ENCODE results near the gene CLEC2L.

The CLEC2L gene

DNA sequence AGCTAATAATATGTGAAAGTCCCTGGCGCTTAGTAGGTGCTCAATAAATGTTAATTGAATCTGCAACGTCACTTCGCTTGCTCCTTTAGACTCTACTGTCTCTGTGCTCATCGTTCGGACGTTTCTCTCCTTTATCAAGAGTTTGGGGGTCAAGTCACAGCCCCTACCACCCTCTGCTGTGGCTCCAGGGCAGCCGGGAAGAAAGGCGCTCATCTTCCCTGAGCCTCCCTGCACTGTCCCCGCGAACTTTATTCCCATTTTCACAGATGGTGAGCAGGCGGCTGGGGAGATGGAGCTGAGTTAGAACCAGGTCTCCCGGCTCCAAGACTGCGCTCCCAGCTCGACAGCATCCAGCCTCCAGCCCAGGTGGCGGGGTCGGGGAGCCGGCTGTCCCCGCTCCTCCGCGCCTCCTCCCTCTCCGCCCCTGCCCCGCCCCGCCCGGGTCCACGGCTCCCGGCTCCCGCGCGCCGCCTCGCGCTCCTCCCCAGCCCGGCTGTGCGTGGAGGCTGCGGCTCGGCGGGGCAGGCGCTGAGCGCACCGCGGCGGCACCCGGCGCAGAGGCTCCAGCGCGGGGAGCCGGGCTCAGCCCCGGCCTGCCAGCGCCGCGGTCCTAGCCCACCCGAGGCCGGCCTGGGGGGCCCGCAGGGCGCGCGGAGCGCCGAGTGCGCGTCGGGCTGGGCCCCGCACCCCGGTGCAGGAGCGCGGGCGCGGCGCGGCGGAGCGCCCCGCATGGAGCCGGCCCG lies at the start of gene CLEC2L:
CLEC2L (plus strand) TSS at position 487 of the 743 bp plus-strand sequence; CDS start at position 730, 243 bp downstream.
- Mint-ChIP-seq H3K9me3 (no peaks in the 10 kb centered on the region), H3K27ac (no peak within 1 kb of the TSS), H3K4me3 (peak within 1 kb of the TSS; percentile 44 to 65), H3K4me1 (peaks cover 16% of the 10 kb centered on the region), H3K27me3 (peaks cover 66% of the 10 kb centered on the region)
- DNase-seq, result no peak
- peak; percentile 54 for ATAC-seq

DNA sequence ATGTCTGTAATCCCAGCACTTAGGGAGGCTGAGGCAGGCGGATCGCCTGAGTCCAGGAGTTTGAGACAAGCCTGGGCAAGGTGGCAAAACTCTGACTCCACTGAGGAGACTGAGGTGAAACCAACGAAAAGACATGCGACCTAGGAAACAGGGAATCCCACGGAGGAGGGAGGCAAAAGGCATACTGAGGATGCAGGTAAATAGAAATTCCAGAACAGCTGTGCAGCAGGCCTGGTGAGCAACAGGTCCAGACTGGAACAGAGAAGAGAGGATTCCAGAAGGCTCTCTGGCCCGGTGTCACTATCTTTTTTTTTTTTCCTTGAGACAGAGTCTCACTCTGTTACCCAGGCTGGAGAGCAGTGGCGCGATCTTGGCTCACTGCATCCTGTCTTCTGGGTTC lies 47.3 kb upstream of the CLEC2L start:
- ATAC-seq, result no peak
- no peak for DNase-seq
- Mint-ChIP-seq H3K27me3 (peaks cover 14% of the 10 kb centered on the region), H3K27ac (no peak overlapping the region), H3K9me3 (peaks cover 5 to 8% of the 10 kb centered on the region in 2 donors), H3K4me3 (no peak overlapping the region), H3K4me1 (no peaks in the 10 kb centered on the region)

DNA sequence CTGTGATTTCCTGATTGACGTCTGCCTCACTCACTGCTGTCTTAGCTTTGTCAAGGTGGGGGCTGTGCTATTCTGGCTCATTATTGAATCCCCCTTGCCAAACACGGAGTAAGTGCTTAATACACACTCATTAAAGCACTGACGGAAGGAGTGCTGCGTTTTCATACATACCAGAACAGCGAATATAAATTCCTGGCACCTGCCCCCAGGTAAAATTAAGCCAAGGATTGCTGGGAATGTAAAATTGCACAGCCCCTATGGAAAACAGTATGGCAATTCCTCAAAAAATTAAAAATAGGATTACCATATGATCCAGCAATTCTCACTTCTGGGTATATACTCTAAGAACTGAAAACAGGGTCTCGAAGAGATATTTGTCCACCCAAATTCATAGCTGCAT lies 46.6 kb upstream of the CLEC2L start:
- Mint-ChIP-seq H3K9me3 (peaks cover 5 to 8% of the 10 kb centered on the region in 2 donors), H3K4me3 (no peak overlapping the region), H3K27ac (no peak overlapping the region), H3K27me3 (peaks cover 22% of the 10 kb centered on the region), H3K4me1 (no peaks in the 10 kb centered on the region)
- no peak for ATAC-seq
- DNase-seq, result no peak

DNA sequence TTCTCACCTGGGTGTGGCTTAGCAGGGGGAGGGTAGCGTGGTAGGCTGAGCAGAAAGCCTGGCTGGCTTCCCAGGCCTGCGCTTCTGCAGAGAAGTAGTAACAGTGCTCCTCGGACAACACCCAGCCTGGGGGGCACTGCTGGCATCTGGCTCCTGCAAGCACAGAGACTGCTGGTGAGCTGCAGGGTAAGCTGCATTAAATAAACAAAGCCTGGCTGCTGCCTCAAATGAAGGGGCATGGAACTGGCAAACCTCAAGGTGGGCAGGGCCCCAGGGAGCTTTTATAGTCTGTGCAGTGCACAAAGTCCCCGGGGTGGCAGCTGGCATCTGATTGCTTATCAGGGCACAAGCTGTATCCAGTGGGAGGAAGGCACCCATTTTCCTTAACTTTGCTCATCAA lies 43.9 kb upstream of the CLEC2L start:
- DNase-seq, result no peak
- Mint-ChIP-seq H3K4me1 (peaks cover 7% of the 10 kb centered on the region), H3K27ac (no peak overlapping the region), H3K9me3 (no peaks in the 10 kb centered on the region), H3K27me3 (peaks cover 42% of the 10 kb centered on the region), H3K4me3 (no peak overlapping the region)
- no peak for ATAC-seq

DNA sequence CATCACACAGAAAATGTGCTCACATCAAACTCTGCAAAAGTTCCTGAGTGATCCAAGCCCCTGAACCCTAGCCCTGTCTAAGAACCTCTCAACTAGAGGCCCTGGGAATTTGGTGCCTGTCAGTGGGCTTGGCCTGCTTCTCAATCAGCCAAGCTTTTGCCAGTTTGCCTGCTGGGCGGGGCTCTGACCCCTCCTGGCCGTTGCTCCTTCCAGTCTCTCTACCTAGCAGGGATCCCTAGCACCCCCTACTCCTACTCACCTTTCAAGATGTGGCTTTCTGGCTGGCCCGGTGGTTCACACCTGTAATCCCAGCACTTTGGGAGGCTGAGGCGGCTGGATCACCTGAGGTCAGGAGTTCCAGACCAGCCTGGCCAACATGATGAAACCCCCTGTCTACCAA lies 42.1 kb upstream of the CLEC2L start:
- H3K4me1 Mint-ChIP-seq, result peaks cover 7% of the 10 kb centered on the region
- no peak for ATAC-seq
- H3K27me3 Mint-ChIP-seq, result peaks cover 59% of the 10 kb centered on the region

DNA sequence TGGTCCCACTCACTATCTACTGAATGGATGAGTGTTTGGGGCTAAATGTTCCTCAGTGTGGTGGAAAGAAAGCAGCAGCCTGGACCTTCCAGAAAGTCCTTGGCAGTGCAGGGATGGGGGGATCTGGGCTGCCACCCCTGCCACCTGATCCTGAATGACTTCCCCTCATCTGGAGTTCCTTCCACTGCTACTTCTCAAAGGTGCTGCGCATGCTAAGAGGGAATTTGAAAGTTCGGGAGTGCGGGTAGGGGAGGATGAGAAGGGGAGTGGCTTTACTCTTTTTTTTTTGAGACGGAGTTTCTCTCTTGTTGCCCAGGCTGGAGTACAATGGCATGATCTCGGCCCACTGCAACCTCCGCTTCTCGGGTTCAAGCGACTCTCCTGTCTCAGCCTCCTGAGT lies 41.4 kb upstream of the CLEC2L start:
- Mint-ChIP-seq H3K27me3 (peaks cover 67% of the 10 kb centered on the region), H3K4me3 (peak overlapping the region; percentile 50 to 57), H3K9me3 (no peaks in the 10 kb centered on the region), H3K27ac (no peak overlapping the region), H3K4me1 (peaks cover 7% of the 10 kb centered on the region)
- no peak for DNase-seq
- ATAC-seq, result no peak

More for the DNA sequence above, 42.1 kb upstream of the CLEC2L start:
- Mint-ChIP-seq H3K9me3 (no peaks in the 10 kb centered on the region), H3K4me3 (no peak overlapping the region), H3K27ac (no peak overlapping the region)
- DNase-seq, result no peak

DNA sequence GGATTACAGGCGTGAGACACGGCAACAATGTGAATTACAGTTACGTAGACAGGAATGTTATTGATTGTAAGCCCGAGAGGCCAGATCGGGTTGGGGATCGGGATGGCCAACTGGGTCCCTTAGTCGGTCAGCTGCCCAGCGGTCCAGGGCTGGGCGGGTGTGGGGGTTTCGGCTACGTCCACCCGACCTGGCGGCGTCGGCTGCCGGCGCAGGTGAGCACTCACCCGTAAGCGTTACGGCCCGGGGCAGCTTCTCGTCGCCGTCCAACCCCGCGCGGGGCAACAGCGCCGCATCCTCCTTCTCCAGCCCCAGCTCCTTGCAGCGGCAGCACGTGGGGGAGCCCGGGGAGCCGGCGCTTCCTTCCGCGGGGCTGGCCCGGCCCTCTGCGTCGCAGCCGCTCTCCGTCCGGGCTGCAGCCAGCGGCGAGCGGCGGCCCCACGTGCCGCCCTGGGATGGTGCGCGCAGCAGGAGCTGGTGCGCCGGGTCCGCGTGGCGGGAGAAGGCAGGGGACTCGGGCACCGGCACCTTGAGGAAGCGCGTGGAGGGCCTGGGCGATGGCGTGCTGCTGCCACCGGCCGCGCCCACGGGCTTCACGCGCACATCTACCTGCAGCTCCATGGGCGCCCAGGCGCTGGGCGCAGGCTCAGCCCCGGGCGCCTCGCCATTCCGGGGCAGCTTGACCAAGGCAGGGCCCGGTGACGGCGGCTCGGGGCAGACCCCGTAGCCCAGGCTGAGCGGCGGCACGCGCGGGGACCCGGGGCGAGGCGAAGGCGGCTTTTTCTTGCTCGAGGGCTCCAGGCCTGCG lies 40.6 kb upstream of the CLEC2L start:
- peaks cover 74% of the 10 kb centered on the region for H3K27me3 Mint-ChIP-seq
- ATAC-seq (peak; percentile 63), DNase-seq (peak; percentile 23 to 37)

DNA sequence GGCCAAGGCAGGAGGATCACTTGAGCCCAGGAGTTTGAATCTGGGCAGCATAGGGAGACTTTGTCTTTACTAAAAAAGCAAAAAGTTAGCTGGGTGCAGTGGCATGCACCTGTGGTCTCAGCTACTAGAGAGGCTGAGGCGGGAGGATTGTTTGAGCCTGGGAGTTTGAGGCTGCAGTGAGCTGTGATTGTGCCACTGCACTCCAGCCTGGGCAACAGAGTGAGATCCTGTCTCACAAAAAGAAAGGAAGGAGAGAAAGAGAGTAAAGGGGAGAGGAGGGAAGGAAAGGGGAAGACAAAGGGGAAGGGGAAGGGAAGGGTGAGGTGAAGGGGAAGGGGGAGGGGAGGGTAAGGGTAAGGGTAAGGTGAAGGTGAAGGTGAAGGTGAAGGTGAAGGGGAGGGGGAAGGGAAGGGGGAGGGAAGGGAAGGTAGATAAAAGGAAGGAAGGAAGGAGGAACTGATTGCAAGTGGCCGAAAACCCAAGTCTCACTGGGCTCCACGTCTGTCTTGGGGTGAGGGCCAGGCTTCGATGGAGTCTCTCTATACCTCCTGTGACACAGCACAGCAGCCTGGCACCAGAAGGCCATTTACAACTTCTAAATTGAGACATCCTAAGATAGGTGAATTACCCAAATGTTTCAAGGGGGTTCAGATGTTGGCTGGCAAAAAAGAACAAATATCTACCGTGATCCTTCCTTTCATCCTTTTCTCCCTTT lies 36.0 kb upstream of the CLEC2L start:
- Mint-ChIP-seq H3K4me1 (peaks cover 7% of the 10 kb centered on the region), H3K4me3 (no peak overlapping the region), H3K9me3 (peaks cover 1 to 7% of the 10 kb centered on the region in 2 donors), H3K27me3 (peaks cover 54% of the 10 kb centered on the region), H3K27ac (peak overlapping the region in 1 of 2 donors; percentile 22)
- ATAC-seq (no peak), DNase-seq (no peak)

More for the DNA sequence above, 40.6 kb upstream of the CLEC2L start:
- no peaks in the 10 kb centered on the region for H3K9me3 Mint-ChIP-seq
- H3K4me1 Mint-ChIP-seq, result peaks cover 7% of the 10 kb centered on the region
- H3K4me3 Mint-ChIP-seq, result peak overlapping the region; percentile 37 to 59
- H3K27ac Mint-ChIP-seq, result no peak overlapping the region

DNA sequence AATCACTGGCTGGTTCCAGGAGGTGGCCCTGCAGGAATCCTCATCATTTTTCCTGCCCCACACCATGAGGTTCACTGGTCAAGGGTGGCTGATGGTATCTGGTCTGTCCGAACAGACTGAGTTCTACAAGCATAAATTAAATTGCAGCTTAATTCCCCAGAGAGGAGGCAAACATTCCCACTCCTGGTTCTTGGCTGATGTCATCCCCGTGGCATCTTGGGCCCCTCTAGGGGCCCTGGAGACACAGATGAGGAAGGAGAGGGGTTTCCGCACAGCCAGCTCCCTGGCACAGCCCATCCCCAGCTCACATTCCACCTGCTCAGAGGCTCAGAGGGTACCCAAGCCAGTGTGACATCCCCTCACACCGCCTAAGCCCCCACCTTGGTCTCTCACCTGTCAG lies 34.7 kb upstream of the CLEC2L start:
- ATAC-seq (no peak), DNase-seq (no peak)
- H3K4me3 Mint-ChIP-seq, result no peak overlapping the region
- no peak overlapping the region for H3K27ac Mint-ChIP-seq
- H3K4me1 Mint-ChIP-seq, result peaks cover 2% of the 10 kb centered on the region
- peaks cover 7 to 13% of the 10 kb centered on the region in 2 donors for H3K9me3 Mint-ChIP-seq
- H3K27me3 Mint-ChIP-seq, result peaks cover 48% of the 10 kb centered on the region

DNA sequence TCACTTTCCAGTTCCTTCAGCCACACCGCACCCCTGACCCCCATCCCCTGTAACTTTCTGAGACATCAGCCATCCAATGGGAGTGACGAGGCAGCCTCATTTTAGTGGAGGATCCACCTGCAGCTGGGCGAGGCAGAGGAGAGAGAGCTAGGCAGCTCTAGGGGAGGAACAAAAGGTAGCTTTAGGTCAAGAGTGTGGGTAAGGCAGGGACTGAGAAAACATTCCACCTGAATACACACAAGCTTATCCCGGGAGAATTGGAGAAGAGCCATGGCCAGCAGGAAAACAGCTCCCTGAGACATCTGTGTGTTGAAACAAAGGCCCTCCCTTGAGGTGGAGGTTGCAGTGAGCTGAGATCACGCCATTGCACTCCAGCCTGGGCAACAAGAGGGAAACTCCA lies 33.4 kb upstream of the CLEC2L start:
- H3K27me3 Mint-ChIP-seq, result peaks cover 36% of the 10 kb centered on the region
- ATAC-seq, result no peak
- H3K4me1 Mint-ChIP-seq, result peaks cover 9% of the 10 kb centered on the region
- H3K4me3 Mint-ChIP-seq, result no peak overlapping the region
- peaks cover 7 to 13% of the 10 kb centered on the region in 2 donors for H3K9me3 Mint-ChIP-seq
- no peak for DNase-seq
- no peak overlapping the region for H3K27ac Mint-ChIP-seq

DNA sequence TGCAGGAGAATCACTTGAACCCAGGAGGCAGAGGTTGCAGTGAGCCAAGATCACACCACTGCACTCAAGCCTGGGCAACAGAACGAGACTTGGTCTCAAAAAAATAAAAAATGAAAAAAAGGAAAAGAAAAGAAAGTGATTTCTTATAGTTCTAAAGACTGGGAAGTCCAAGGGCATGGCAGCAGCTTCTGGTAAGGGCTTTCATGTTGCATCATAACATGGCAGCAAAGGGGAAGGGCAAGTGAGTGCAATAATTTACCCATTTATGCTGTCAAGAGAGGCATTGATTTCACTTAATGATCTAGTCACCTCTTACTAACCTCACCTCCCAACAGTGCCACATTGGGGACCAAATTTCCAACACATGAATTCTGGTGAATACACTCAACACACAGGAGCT lies 31.2 kb upstream of the CLEC2L start:
- Mint-ChIP-seq H3K4me1 (peaks cover 22% of the 10 kb centered on the region), H3K27ac (no peak overlapping the region), H3K4me3 (no peak overlapping the region), H3K27me3 (peaks cover 14% of the 10 kb centered on the region), H3K9me3 (peaks cover 7 to 13% of the 10 kb centered on the region in 2 donors)
- ATAC-seq (no peak), DNase-seq (no peak)

DNA sequence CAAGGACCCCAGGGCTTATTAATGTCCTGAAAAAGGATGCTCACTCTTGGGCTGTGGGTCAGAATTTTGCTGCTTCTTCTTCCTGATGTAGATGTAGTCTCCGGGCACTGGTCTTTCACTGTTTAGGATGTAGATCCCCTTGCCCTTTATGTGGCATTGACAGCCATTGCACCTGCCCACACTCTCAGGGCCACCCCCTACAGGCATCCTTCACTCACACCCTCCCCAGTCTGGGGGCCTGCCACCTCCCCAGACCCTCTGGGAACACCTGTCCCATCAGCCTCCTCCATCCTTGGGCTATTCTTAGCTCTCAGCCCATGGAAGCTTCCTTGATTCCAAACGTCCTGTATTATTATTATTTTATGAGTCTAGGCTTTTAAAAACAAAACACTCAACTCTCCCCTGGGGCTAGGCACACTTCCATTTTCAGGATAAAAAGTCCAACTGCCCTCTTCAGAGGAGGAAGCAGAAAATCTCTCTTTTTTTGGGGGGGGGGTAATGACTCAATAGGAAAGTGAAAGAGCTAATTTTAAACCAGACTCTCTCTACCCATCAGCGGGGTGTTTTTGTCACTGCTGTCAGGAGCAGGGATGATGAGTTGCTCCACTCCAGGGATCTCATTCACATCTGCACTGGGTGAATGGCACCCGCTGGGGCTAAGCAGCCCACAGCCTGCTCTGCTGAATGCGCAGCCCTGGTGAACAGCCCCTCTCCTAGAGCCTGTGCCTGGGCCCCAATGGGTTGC lies 28.5 kb upstream of the CLEC2L start:
- Mint-ChIP-seq H3K27me3 (peaks cover 11% of the 10 kb centered on the region), H3K9me3 (peaks cover 7 to 13% of the 10 kb centered on the region in 2 donors), H3K27ac (peak overlapping the region; percentile 53 to 92), H3K4me1 (peaks cover 26% of the 10 kb centered on the region), H3K4me3 (peak overlapping the region in 1 of 2 donors; percentile 25)
- ATAC-seq (peak; percentile 77), DNase-seq (peak in 1 of 2 donors; percentile 17)

DNA sequence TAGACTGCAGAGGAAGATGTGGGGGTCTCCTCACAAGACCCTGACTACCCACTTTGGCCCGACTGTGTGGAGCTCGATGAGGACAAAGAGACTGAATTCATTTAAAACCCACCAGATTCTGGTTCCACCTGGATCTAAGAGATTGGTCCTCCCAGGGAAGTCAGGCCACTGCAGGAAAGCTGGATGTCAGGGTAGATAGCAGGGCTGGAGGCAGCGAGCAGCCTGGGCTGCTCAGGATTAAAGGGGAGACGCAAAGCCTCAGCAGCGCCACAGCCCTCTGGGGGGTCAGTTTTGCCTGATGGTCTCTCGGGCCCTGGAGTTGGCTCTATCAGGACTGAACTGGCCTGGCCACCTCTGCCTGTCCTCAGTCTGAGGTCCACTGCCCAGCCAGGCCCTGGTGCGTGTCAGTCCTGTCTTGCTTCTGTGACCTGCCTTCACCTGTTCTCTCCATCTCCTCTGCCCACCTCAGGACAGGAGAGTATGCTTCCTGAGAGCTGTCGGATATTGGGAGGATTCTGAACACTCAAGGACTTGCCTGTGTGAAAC lies 27.8 kb upstream of the CLEC2L start:
- ATAC-seq (no peak), DNase-seq (no peak)
- peaks cover 7 to 13% of the 10 kb centered on the region in 2 donors for H3K9me3 Mint-ChIP-seq
- peak overlapping the region in 1 of 2 donors; percentile 25 for H3K4me3 Mint-ChIP-seq
- peaks cover 9% of the 10 kb centered on the region for H3K27me3 Mint-ChIP-seq
- peaks cover 30% of the 10 kb centered on the region for H3K4me1 Mint-ChIP-seq
- H3K27ac Mint-ChIP-seq, result peak overlapping the region in 1 of 2 donors; percentile 45

DNA sequence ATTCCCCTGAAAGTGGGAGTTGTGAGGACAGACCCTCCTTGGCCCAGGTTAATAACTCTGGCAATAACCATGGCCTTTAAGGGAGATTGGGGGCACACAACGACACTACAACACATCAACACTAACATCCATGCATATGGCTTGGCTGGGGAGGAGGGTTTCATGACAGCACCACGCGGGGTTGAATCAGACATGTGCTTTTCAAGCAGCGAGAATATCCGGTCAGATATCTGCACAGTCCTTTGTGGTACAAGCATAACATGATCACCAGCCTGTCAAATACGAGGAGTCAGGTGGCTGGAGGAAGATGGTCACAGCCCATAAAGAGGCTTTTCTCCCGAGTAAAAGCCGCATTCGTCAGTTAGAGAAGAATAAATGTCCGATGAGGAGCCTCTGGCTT lies 27.0 kb upstream of the CLEC2L start:
- ATAC-seq, result no peak
- DNase-seq, result no peak
- Mint-ChIP-seq H3K27ac (no peak overlapping the region), H3K27me3 (peaks cover 9% of the 10 kb centered on the region), H3K4me1 (peaks cover 30% of the 10 kb centered on the region), H3K9me3 (peaks cover 7 to 13% of the 10 kb centered on the region in 2 donors), H3K4me3 (no peak overlapping the region)

DNA sequence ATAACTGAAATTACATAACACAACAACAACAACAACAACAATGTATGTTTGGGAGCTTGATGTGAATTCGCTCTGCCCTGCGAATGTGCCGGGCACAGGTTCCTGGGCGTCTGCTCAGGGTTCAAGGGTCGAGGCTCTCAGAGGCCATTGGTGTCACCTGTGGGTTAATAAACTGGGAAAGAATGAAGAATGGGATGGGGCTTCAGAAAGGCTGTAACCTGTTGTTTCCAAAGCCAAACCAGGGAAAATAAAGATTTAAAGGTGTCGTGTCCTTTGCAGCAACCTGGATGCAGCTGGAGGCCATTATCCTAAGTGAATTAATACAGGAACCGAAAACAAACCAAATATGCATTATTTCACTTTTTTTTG lies 22.7 kb upstream of the CLEC2L start:
- Mint-ChIP-seq H3K4me1 (peaks cover 14% of the 10 kb centered on the region), H3K27me3 (peaks cover 9% of the 10 kb centered on the region), H3K9me3 (no peaks in the 10 kb centered on the region), H3K27ac (no peak overlapping the region), H3K4me3 (no peak overlapping the region)
- ATAC-seq (no peak), DNase-seq (no peak)

Measured in stimulated activated naive CD8-positive, alpha-beta T cell treated with anti-CD3 and anti-CD28 coated beads, Interleukin-15, amount 100 ng/mL, for 72 hours (primary cell).